Endothelial cell of umbilical vein (primary cell): ENCODE data around the gene NRXN3. TPM values are rescaled to one million over a fixed set of nuclear protein-coding genes. Genes with fewer than 3 reads are reported as not detected.

Source experiments
- BruUV-seq: library from RNA; stranded (reverse); fragments of 400-500 nt; replicated peaks from 2 replicates; lab custom pipeline; 2021; lab: Mats Ljungman, UMichigan
- CTCF ChIA-PET: fragments of 300-600, 350-600 bp; sonication (Branson Sonifier 250); formaldehyde crosslinking; loops from one replicate; lab custom pipeline; 2021; ENCODE audit warnings: antibody characterized with exemption, inconsistent platforms; lab: Charles Lee
- POLR2A ChIA-PET: fragments of 300-600, 350-600 bp; sonication (Branson Sonifier 250); formaldehyde crosslinking; loops from one replicate; lab custom pipeline; 2021; ENCODE audit warnings: antibody characterized with exemption, inconsistent platforms; lab: Charles Lee
- DNase-seq: peaks from one replicate; pipeline ENCODE4 v3.0.0-alpha.2; 2011; ENCODE audit warnings: low read depth, low spot score
- FAIRE-seq: peaks from 2 replicates; lab custom pipeline; 2011; peaks lifted over from hg19 to GRCh38; lab: Jason Lieb, UNC
- H2AFZ ChIP-seq: 2 replicates; pipeline ENCODE4 v1.6.0; 2012; ENCODE audit warnings: low read depth, low read length, control low read depth, inconsistent platforms
- H3K27ac ChIP-seq: 2 replicates; pipeline ENCODE4 v1.5.1; 2011; ENCODE audit warnings: low read depth, mild to moderate bottlenecking, control low read depth, low read length, moderate library complexity; ENCODE audit not compliant: insufficient read depth
- H3K27me3 ChIP-seq, 2 experiments: 2 replicates each; pipeline versions ENCODE4 v1.6.0 to v1.6.1; 2011; ENCODE audit warnings: low read length in 2 of 2, mixed read lengths in 1 of 2; ENCODE audit not compliant: control insufficient read depth in 2 of 2, insufficient read depth in 2 of 2
- H3K36me3 ChIP-seq, 2 experiments: 2 replicates in 1 of 2; 3 replicates in 1 of 2; pipeline ENCODE4 v1.5.1; 2011; ENCODE audit warnings: low read length in 2 of 2, mild to moderate bottlenecking in 1 of 2, moderate library complexity in 1 of 2; ENCODE audit not compliant: control insufficient read depth in 2 of 2, insufficient read depth in 2 of 2; ENCODE audit errors: extremely low read depth in 1 of 2
- H3K4me1 ChIP-seq: 3 replicates; pipeline ENCODE4 v1.5.1; 2011; ENCODE audit warnings: mild to moderate bottlenecking, low read length; ENCODE audit not compliant: control insufficient read depth, insufficient read depth; ENCODE audit errors: extremely low read depth
- H3K4me2 ChIP-seq: 2 replicates; pipeline ENCODE4 v1.6.1; 2011; ENCODE audit warnings: low read length, control low read depth, mixed read lengths; ENCODE audit not compliant: insufficient read depth
- H3K4me3 ChIP-seq, 3 experiments: fragments of 200-600 bp in 1 of 3; sonication (generic), shearing (Covaris generic) in 1 of 3; replicated peaks in 1 of 3; 2 replicates each; pipeline ENCODE4 v1.5.1; 2011 to 2016; ENCODE audit warnings: control low read depth in 3 of 3, low read length in 3 of 3, mild to moderate bottlenecking in 2 of 3, inconsistent platforms in 1 of 3, low read depth in 1 of 3, moderate library complexity in 1 of 3; ENCODE audit not compliant: insufficient read depth in 1 of 3
- H3K79me2 ChIP-seq: 2 replicates; pipeline ENCODE4 v1.6.0; 2012; ENCODE audit warnings: low read length, inconsistent platforms; ENCODE audit not compliant: control insufficient read depth, insufficient read depth
- H3K9ac ChIP-seq: replicated peaks from 2 replicates; pipeline ENCODE3; 2011; ENCODE audit warnings: low read length, control low read depth; ENCODE audit not compliant: insufficient read depth; ENCODE audit errors: extremely low read depth
- H3K9me1 ChIP-seq: replicated peaks from 3 replicates; pipeline ENCODE4 v1.6.0; 2011; ENCODE audit warnings: mild to moderate bottlenecking, low read length; ENCODE audit not compliant: control insufficient read depth, insufficient read depth; ENCODE audit errors: extremely low read depth
- H3K9me3 ChIP-seq: replicated peaks from 2 replicates; pipeline ENCODE4 v1.5.1; 2012; ENCODE audit warnings: low read length, inconsistent platforms; ENCODE audit not compliant: control insufficient read depth, insufficient read depth
- H4K20me1 ChIP-seq: replicated peaks from 2 replicates; pipeline ENCODE3; 2011; ENCODE audit warnings: mild to moderate bottlenecking, low read length; ENCODE audit not compliant: control insufficient read depth, insufficient read depth; ENCODE audit errors: extremely low read depth
- EZH2 ChIP-seq: IDR thresholded peaks from 2 replicates; pipeline ENCODE4 v1.6.1; 2012; ENCODE audit warnings: borderline replicate concordance, low read depth, mild to moderate bottlenecking, moderate library complexity, low read length, inconsistent platforms; ENCODE audit not compliant: severe bottlenecking
- FOS ChIP-seq: IDR thresholded peaks from 2 replicates; pipeline ENCODE4 v1.6.1; 2011; ENCODE audit warnings: mild to moderate bottlenecking, low read length, moderate library complexity, borderline replicate concordance; ENCODE audit not compliant: insufficient read depth
- MAX ChIP-seq: IDR thresholded peaks from 2 replicates; pipeline ENCODE4 v1.6.1; 2011; ENCODE audit not compliant: insufficient read depth, insufficient read length
- MYC ChIP-seq: IDR thresholded peaks from one replicate; pipeline ENCODE4 v1.6.1; 2011; ENCODE audit warnings: mild to moderate bottlenecking, low read depth, low read length
- POLR2A ChIP-seq: IDR thresholded peaks from 2 replicates; pipeline ENCODE4 v1.6.1; 2012; ENCODE audit warnings: low read depth, mild to moderate bottlenecking, control low read depth, low read length
- POLR2AphosphoS5 ChIP-seq: IDR thresholded peaks from 2 replicates; pipeline ENCODE4 v1.6.1; 2012; ENCODE audit warnings: low read depth, mild to moderate bottlenecking, control low read depth, low read length, moderate library complexity; ENCODE audit not compliant: insufficient read depth
- dilution Hi-C: fragments of 300-500 bp; cut with MboI; formaldehyde crosslinking; loops from one replicate; pipeline ENCODE4 v1.15.0; 2019; ENCODE audit warnings: low sequenced_read_pairs; ENCODE audit not compliant: extremely low pct_ligation_motif_present
- intact Hi-C: fragments of 100-400 bp; cut with micrococcal nuclease; formaldehyde crosslinking; loops from one replicate; pipeline ENCODE4 v1.10.0; 2022
- polyA plus RNA-seq, 4 experiments: library from polyadenylated mRNA; depleted of rRNA in 3 of 4; stranded (reverse) in 3 of 4; unstranded in 1 of 4; fragments of >200 nt; gene quantifications; 2 replicates each; pipeline versions ENCODE4 v1.2.1 to v1.2.3, GENCODE V29; 2011 to 2012; ENCODE audit warnings: missing spikeins in 1 of 4
- total RNA-seq: library from RNA; stranded (reverse); gene quantifications from 2 replicates; pipeline ENCODE4 v1.2.3, GENCODE V29; 2021
- TF ChIP-seq, protein P1 (sequence below), 2 donors: IDR thresholded peaks; 1 replicate in 1 of 2; 2 replicates in 1 of 2; pipeline ENCODE4 v1.5.1; 2011; ENCODE audit warnings: low read length in 2 of 2, mild to moderate bottlenecking in 2 of 2, moderate library complexity in 2 of 2, control low read depth in 1 of 2, inconsistent platforms in 1 of 2, low read depth in 1 of 2; ENCODE audit not compliant: insufficient read depth in 1 of 2; ENCODE audit errors: extremely low read depth in 1 of 2

Gene NRXN3
- total and polyA plus RNA-seq, 2 donors (not counting 3 experiments of a cell fraction or from before 2014, with no cell fraction given) = 0.72 to 4.2 TPM

- CTCF ChIA-PET = interaction anchor here (1.7 to 1.8 kb wide), 2 partner anchors 9 to 12 kb away, joined by 4 to 5 read pairs; no protein-coding TSS in a partner anchor
- no peaks in the 10 kb centered on the region for H3K27me3 ChIP-seq
- no peak overlapping the region for H3K9ac ChIP-seq
- no TSS peak for BruUV-seq
- no peak overlapping the region for H2AFZ ChIP-seq
- no peak overlapping the region for H3K27ac ChIP-seq
- no peaks in the 10 kb centered on the region for H3K4me1 ChIP-seq
- dilution Hi-C loops = no loop called here
- POLR2A ChIA-PET = no interaction called here
- H4K20me1 ChIP-seq = no peaks in the 10 kb centered on the region
- H3K79me2 ChIP-seq = no peaks in the 10 kb centered on the region
- DNase-seq (no peak), FAIRE-seq (no peak)
- H3K9me1 ChIP-seq = no peaks in the 10 kb centered on the region
- no peak overlapping the region for H3K4me3 ChIP-seq
- TF ChIP-seq, protein P1, sequence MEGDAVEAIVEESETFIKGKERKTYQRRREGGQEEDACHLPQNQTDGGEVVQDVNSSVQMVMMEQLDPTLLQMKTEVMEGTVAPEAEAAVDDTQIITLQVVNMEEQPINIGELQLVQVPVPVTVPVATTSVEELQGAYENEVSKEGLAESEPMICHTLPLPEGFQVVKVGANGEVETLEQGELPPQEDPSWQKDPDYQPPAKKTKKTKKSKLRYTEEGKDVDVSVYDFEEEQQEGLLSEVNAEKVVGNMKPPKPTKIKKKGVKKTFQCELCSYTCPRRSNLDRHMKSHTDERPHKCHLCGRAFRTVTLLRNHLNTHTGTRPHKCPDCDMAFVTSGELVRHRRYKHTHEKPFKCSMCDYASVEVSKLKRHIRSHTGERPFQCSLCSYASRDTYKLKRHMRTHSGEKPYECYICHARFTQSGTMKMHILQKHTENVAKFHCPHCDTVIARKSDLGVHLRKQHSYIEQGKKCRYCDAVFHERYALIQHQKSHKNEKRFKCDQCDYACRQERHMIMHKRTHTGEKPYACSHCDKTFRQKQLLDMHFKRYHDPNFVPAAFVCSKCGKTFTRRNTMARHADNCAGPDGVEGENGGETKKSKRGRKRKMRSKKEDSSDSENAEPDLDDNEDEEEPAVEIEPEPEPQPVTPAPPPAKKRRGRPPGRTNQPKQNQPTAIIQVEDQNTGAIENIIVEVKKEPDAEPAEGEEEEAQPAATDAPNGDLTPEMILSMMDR (IDR thresholded peaks at IDR 0.05; ENCODE audit: extremely low read depth in 1 of 2, insufficient read depth in 1 of 2, low read depth in 1 of 2, low read length in 2 of 2) = no peak
- intact Hi-C loops = no loop called here
- no peaks in the 10 kb centered on the region for H3K36me3 ChIP-seq
- no peaks in the 10 kb centered on the region for H3K9me3 ChIP-seq
- no peak overlapping the region for H3K4me2 ChIP-seq
Measured at GRCh38 chr14:79424462-79424861, 1254.3 kb downstream of the NRXN3 start.

DNA sequence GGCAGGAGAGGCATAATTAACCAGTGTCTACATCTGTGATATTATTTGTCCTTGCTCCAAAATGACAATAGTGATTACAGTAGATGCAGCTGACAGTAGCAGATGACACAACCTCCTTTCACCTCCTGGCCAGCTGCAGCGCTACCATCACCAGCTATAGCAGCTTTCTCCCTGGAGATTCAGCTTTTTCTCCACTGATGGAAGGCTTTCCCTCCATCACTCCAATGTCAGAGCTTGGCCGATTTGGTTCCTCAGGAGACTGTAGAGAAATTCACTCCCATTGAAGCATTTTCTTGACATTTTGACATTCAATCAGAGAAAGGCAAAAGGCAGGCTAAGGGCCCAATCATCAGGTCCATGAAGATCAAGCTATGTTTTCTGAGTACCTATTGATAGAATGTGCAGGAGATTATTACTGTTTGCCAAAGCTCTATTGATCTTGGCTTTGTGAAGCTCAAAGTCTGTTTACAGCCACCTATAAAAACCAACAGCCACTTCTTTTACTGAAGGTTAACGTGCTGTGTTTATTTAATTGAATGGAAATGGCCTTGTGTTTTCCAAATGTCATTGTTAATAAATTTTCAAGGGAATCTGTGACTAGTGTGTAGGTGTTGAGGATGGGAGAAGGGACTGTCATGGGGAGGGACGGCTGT is 1256.1 kb downstream of the NRXN3 start:
- H3K27ac ChIP-seq = no peak overlapping the region
- no peak for DNase-seq
- H3K4me2 ChIP-seq = no peak overlapping the region
- intact Hi-C loops (no loop called here), dilution Hi-C loops (no loop called here)
- H3K4me1 ChIP-seq = no peaks in the 10 kb centered on the region
- no peaks in the 10 kb centered on the region for H3K9me1 ChIP-seq
- no peak for FAIRE-seq
- no peaks in the 10 kb centered on the region for H3K27me3 ChIP-seq
- no peak overlapping the region for H3K9ac ChIP-seq
- H3K9me3 ChIP-seq = no peaks in the 10 kb centered on the region
- H3K36me3 ChIP-seq = no peaks in the 10 kb centered on the region
- no TSS peak for BruUV-seq
- POLR2A ChIA-PET = no interaction called here
- CTCF ChIA-PET = no interaction called here
- no peak overlapping the region for H2AFZ ChIP-seq
- no peak for TF ChIP-seq MYC
- no peak for TF ChIP-seq POLR2A
- TF ChIP-seq, protein P1 (IDR thresholded peaks at IDR 0.05; ENCODE audit: extremely low read depth in 1 of 2, insufficient read depth in 1 of 2, low read depth in 1 of 2, low read length in 2 of 2) = no peak
- TF ChIP-seq FOS = no peak
- TF ChIP-seq MAX = no peak
- TF ChIP-seq POLR2AphosphoS5 = no peak
- TF ChIP-seq EZH2 = no peak
- no peaks in the 10 kb centered on the region for H3K79me2 ChIP-seq
- no peaks in the 10 kb centered on the region for H4K20me1 ChIP-seq
- no peak overlapping the region for H3K4me3 ChIP-seq
